HG02885 (cell line): ENCODE measurements around the gene THRSP.
"Not testable (repeated sequence)": the region's sequence is repeated elsewhere in the genome, so short reads cannot be mapped to it uniquely, and the experiment has no call there.

Source experiments
- ATAC-seq: cut with Tn5 transposase; IDR thresholded peaks from one replicate; pipeline ENCODE4 v1.9.1; 2021; ENCODE audit warnings: mild to moderate bottlenecking; ENCODE audit not compliant: unreplicated experiment, poor library complexity

THRSP gene

GRCh38 chr11:78038697-78039313, 24.9 kb upstream of the THRSP start:
- no peak for ATAC-seq

- ATAC-seq, result no peak
These were observed 24.2 kb upstream of the THRSP start for GRCh38 chr11:78039391-78039918.

- ATAC-seq, result peak; percentile 44
These were observed 23.6 kb upstream of the THRSP start for GRCh38 chr11:78039919-78040671.

GRCh38 chr11:78040691-78041379, 22.8 kb upstream of the THRSP start:
- ATAC-seq, result no peak

GRCh38 chr11:78041380-78041719, 22.3 kb upstream of the THRSP start:
- not testable (repeated sequence) for ATAC-seq

- no peak for ATAC-seq
These were observed 21.7 kb upstream of the THRSP start for GRCh38 chr11:78041843-78042440.

- no peak for ATAC-seq
These were observed 19.0 kb upstream of the THRSP start for GRCh38 chr11:78044706-78045105.

- peak; percentile 72 for ATAC-seq
These were observed 17.7 kb upstream of the THRSP start for GRCh38 chr11:78045851-78046485.

GRCh38 chr11:78046486-78046854, 17.2 kb upstream of the THRSP start:
- ATAC-seq, result no peak

- no peak for ATAC-seq
These were observed 15.1 kb upstream of the THRSP start for GRCh38 chr11:78048561-78048960.

- no peak for ATAC-seq
These were observed 14.3 kb upstream of the THRSP start for GRCh38 chr11:78049348-78049747.

- no peak for ATAC-seq
These were observed 12.5 kb upstream of the THRSP start for GRCh38 chr11:78050964-78051831.

GRCh38 chr11:78054971-78055370, 8.7 kb upstream of the THRSP start:
- ATAC-seq, result no peak

- no peak for ATAC-seq
These were observed 7.6 kb upstream of the THRSP start for GRCh38 chr11:78056093-78056492.

GRCh38 chr11:78057462-78058055, 6.1 kb upstream of the THRSP start:
- no peak for ATAC-seq

- ATAC-seq, result not testable (repeated sequence)
These were observed 3.8 kb upstream of the THRSP start for GRCh38 chr11:78059749-78060328.

GRCh38 chr11:78060533-78060932, 3.1 kb upstream of the THRSP start:
- ATAC-seq, result no peak

- no peak for ATAC-seq
These were observed 2.4 kb upstream of the THRSP start for GRCh38 chr11:78061088-78061920.
